GM21367 (cell line): ENCODE data around the gene C10orf71.

Experiments used
- ATAC-seq: cut with Tn5 transposase; IDR thresholded peaks from one replicate; pipeline ENCODE4 v1.9.1; 2021; ENCODE audit not compliant: unreplicated experiment

C10orf71 gene

DNA sequence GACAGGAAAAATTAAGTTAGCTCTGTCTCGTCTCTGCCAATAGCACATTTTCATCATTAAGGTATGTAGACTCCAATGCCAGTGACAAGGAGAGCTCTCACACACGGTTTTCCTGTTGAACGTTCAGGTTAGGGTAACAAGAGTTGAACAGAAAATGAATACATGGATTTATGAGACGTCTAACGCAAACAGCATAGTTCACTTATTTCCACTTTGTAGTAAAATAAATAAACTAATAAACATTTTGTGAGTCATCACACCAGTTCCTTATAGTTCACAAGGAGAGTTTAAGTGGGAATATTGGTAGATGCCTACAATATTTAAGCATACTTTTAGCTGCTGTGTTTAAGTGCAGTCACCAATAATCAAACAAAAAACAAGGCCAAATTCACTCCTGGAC is 75.8 kb downstream of the C10orf71 start:
- no peak for ATAC-seq

DNA sequence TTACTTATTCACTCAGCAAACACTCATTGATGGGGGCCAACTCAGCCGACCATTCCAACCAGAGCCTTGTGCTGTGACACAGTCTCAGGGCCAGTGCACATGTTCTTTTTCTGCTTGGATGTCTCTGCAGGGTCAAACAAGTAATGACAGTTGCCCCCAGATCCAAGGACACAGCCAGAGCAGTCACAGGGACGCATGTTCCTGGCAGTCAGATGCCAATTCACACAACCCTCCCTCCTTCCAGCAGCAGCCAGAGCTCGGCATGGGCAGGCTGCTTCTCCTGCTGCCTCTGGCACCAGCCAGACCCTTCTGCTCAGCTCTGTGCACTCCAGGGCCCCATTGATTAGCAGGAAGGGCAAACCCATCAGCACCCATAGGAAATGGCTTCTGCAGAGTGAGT is 76.6 kb downstream of the C10orf71 start:
- ATAC-seq = no peak
